K562 (cell line): ENCODE results near the gene TMX3. TPM values are rescaled to one million over a fixed set of nuclear protein-coding genes. Genes with fewer than 3 reads are reported as not detected.

ENCODE experiments used
- ATAC-seq: fragments of 200-7000 bp; cut with Tn5 transposase; 3 replicates; pipeline ENCODE4 v1.9.1; 2020; ENCODE audit warnings: moderate library complexity
- BruUV-seq: library from RNA; stranded (reverse); fragments of 400-500 nt; replicated peaks from 2 replicates; lab custom pipeline; 2021; lab: Mats Ljungman, UMichigan
- CTCF ChIA-PET: fragments of 300-600 bp; formaldehyde crosslinking; extraction: SDS; loops from one replicate; lab custom pipeline; 2021; ENCODE audit warnings: low intra/inter-chr PET ratio; lab: Yijun Ruan, JAX
- POLR2A ChIA-PET: fragments of 300-600, 350-650 bp; sonication (Branson Sonifier 250); formaldehyde crosslinking; extraction: SDS; loops from one replicate; lab custom pipeline; 2021; ENCODE audit warnings: antibody characterized with exemption, inconsistent platforms; lab: Yijun Ruan, JAX
- DNase-seq, 4 experiments: peaks; one replicate each; pipeline versions ENCODE4 v3.0.0 to v3.0.0-alpha.2; 2011 to 2018; ENCODE audit warnings: low spot score in 3 of 4, mixed read lengths in 3 of 4; ENCODE audit errors: extremely low read depth in 1 of 4
- FAIRE-seq: peaks from 2 replicates; lab custom pipeline; 2011; peaks lifted over from hg19 to GRCh38; lab: Jason Lieb, UNC
- H2AFZ ChIP-seq: 2 replicates; pipeline ENCODE4 v1.6.0; 2011; ENCODE audit warnings: low read depth, low read length, control low read depth, inconsistent platforms
- H3K27ac ChIP-seq: fragments of 200-600 bp; 3 replicates; pipeline ENCODE4 v1.8.0; 2011; ENCODE audit warnings: low read depth, mild to moderate bottlenecking, control low read depth, inconsistent platforms, low read length, moderate library complexity, mixed read lengths; ENCODE audit errors: extremely low read depth
- H3K27me3 ChIP-seq, 2 experiments: fragments of 300-600 bp in 1 of 2; 2 replicates in 1 of 2; 3 replicates in 1 of 2; pipeline versions ENCODE4 v1.6.0 to v1.8.0; 2011; ENCODE audit warnings: inconsistent platforms in 2 of 2, low read length in 2 of 2, mild to moderate bottlenecking in 1 of 2, mixed read lengths in 1 of 2, moderate library complexity in 1 of 2; ENCODE audit not compliant: control insufficient read depth in 2 of 2, insufficient read depth in 2 of 2
- H3K36me3 ChIP-seq: fragments of 300-600 bp; 3 replicates; pipeline ENCODE4 v1.8.0; 2011; ENCODE audit warnings: mild to moderate bottlenecking, low read length, inconsistent platforms; ENCODE audit not compliant: control insufficient read depth, insufficient read depth
- H3K4me1 ChIP-seq, 2 experiments: fragments of 200-600 bp in 1 of 2; replicated peaks in 1 of 2; 2 replicates in 1 of 2; 3 replicates in 1 of 2; pipeline versions ENCODE4 v1.5.1 to v1.8.0; 2011; ENCODE audit warnings: inconsistent platforms in 2 of 2, low read length in 2 of 2, mild to moderate bottlenecking in 1 of 2, mixed read lengths in 1 of 2, moderate library complexity in 1 of 2; ENCODE audit not compliant: control insufficient read depth in 2 of 2, insufficient read depth in 2 of 2
- H3K4me2 ChIP-seq: 2 replicates; pipeline ENCODE4 v1.6.1; 2011; ENCODE audit warnings: low read length, control low read depth, inconsistent platforms, mixed read lengths; ENCODE audit not compliant: insufficient read depth
- H3K4me3 ChIP-seq: fragments of 200-600 bp; sonication (generic), shearing (Covaris generic); 2 replicates; pipeline ENCODE4 v1.5.1; 2016; ENCODE audit warnings: control low read depth, inconsistent platforms
- H3K79me2 ChIP-seq: fragments of 200-600 bp; 3 replicates; pipeline ENCODE4 v1.8.0; 2011; ENCODE audit warnings: low read length, inconsistent platforms; ENCODE audit not compliant: control insufficient read depth, insufficient read depth
- H3K9ac ChIP-seq, 2 experiments: 2 replicates each; pipeline versions ENCODE4 v1.6.0 to v1.6.1; 2011; ENCODE audit warnings: low read depth in 2 of 2, low read length in 2 of 2, control low read depth in 1 of 2, inconsistent platforms in 1 of 2, mild to moderate bottlenecking in 1 of 2, mixed read lengths in 1 of 2; ENCODE audit not compliant: insufficient read depth in 1 of 2
- H3K9me1 ChIP-seq: one replicate; pipeline ENCODE4 v1.6.0; 2011; ENCODE audit warnings: inconsistent platforms, mild to moderate bottlenecking, low read length, moderate library complexity; ENCODE audit not compliant: control insufficient read depth, insufficient read depth
- H3K9me3 ChIP-seq: replicated peaks from 2 replicates; pipeline ENCODE4 v1.5.1; 2011; ENCODE audit warnings: low read depth, low read length, inconsistent platforms; ENCODE audit not compliant: control insufficient read depth, insufficient read depth
- H4K20me1 ChIP-seq: replicated peaks from 2 replicates; pipeline ENCODE4 v1.6.1; 2011; ENCODE audit warnings: low read length, inconsistent platforms, mixed read lengths; ENCODE audit not compliant: control insufficient read depth, insufficient read depth
- DACH1 ChIP-seq: fragments of 450-650 bp; IDR thresholded peaks from 2 replicates; pipeline ENCODE4 v1.6.1; 2018; ENCODE audit not compliant: partially characterized antibody
- ETS1 ChIP-seq: conservative IDR thresholded peaks from 2 replicates; pipeline ENCODE4 v1.6.1; 2011; ENCODE audit warnings: low read depth, mild to moderate bottlenecking, low read length; ENCODE audit not compliant: control insufficient read depth
- ETS2 ChIP-seq: IDR thresholded peaks from 2 replicates; pipeline ENCODE4 v1.6.1; 2016; ENCODE audit warnings: borderline replicate concordance, missing genetic modification characterization, mild to moderate bottlenecking, moderate library complexity, missing compliant biosample characterization; ENCODE audit not compliant: poor library complexity, severe bottlenecking
- ETV1 ChIP-seq: fragments of 450-650 bp; conservative IDR thresholded peaks from 2 replicates; pipeline ENCODE4 v1.6.1; 2016; ENCODE audit warnings: missing genetic modification characterization, control low read depth, low read depth, missing compliant biosample characterization
- ETV5 ChIP-seq: sonication (generic); formaldehyde crosslinking; IDR thresholded peaks from 2 replicates; pipeline ENCODE4 v1.4.0; 2020; ENCODE audit warnings: low read depth, mild to moderate bottlenecking, missing genetic modification reagents
- MBD2 ChIP-seq: sonication (generic); IDR thresholded peaks from 2 replicates; pipeline ENCODE4 v1.6.1; 2016; ENCODE audit warnings: low read depth, borderline replicate concordance
- RBM39 ChIP-seq: fragments of 200-400 bp; formaldehyde crosslinking; optimal IDR thresholded peaks from 2 replicates; pipeline ENCODE3; 2018; ENCODE audit warnings: low read depth, low read length
- SUPT5H ChIP-seq: fragments of 450-650 bp; IDR thresholded peaks from 2 replicates; pipeline ENCODE4 v1.6.1; 2016
- UBTF ChIP-seq, 2 experiments: IDR thresholded peaks; 2 replicates each; pipeline ENCODE4 v1.6.1; 2012; ENCODE audit warnings: improper control_type of control experiment in 2 of 2, low read depth in 2 of 2, low read length in 2 of 2, borderline replicate concordance in 1 of 2
- ZNF431 ChIP-seq: sonication (generic); formaldehyde crosslinking; IDR thresholded peaks from 2 replicates; pipeline ENCODE4 v1.8.0; 2022; ENCODE audit warnings: mild to moderate bottlenecking, missing genetic modification reagents
- ZNF551 ChIP-seq: fragments of 250-450 bp; sonication (Bioruptor Pico); IDR thresholded peaks from 2 replicates; pipeline ENCODE4 v1.5.0; 2021; ENCODE audit warnings: mild to moderate bottlenecking, moderate library complexity
- WGBS: fragments of 100-300 bp; shearing (Covaris generic); methylation state at CpG from one replicate; pipeline ENCODE4 v1.1.6; 2016; ENCODE audit warnings: low coverage, mixed read lengths; ENCODE audit not compliant: insufficient coverage; ENCODE audit errors: missing lambda C conversion rate; 5-methylcytosine and 5-hydroxymethylcytosine counted together
- in situ Hi-C: fragments of 300-500 bp; cut with MboI; formaldehyde crosslinking; loops from 4 replicates; pipeline ENCODE4 v1.15.0; 2018; ENCODE audit warnings: inconsistent platforms, mixed read lengths
- intact Hi-C: fragments of 100-400 bp; cut with micrococcal nuclease; formaldehyde crosslinking; loops from 2 replicates; pipeline ENCODE4 v1.14.2; 2022
- polyA plus RNA-seq, 8 experiments: library from polyadenylated mRNA; depleted of rRNA in 4 of 8; stranded (reverse) in 5 of 8; unstranded in 3 of 8; fragments of >200 nt; fragmentation: Nextera tagmentation in 2 of 8; fragmentation: Illumina TruSeq in 1 of 8; extraction: Ambion mirVana in 2 of 8; extraction: Trizol in 1 of 8; gene quantifications; 2 replicates each; pipeline versions ENCODE4 v1.2.1 to v1.2.3, GENCODE V29; 2011 to 2014; ENCODE audit warnings: inconsistent platforms in 1 of 8, missing spikeins in 1 of 8
- total RNA-seq, 7 experiments: library from RNA; depleted of rRNA in 6 of 7; stranded (reverse); fragments of >200 nt in 6 of 7; fragmentation: Illumina TruSeq in 2 of 7; extraction: Trizol in 2 of 7; gene quantifications; 2 replicates each; pipeline versions ENCODE4 v1.2.1 to v1.2.3, GENCODE V29; 2011 to 2021; ENCODE audit warnings: low replicate concordance in 1 of 7
- TF ChIP-seq, protein P1 (sequence below): fragments of 200-800 bp; sonication (Bioruptor generic); IDR thresholded peaks from 2 replicates; pipeline ENCODE4 v1.6.1; 2016; ENCODE audit warnings: missing genetic modification characterization, missing compliant biosample characterization

Gene TMX3
- total and polyA plus RNA-seq, 9 of the 15 experiments (the other 6 are each of a cell fraction or from before 2014, with no cell fraction given) = 13.2 to 40.5 (median 20.7) TPM

GRCh38 chr18:68733707-68734106, 18.8 kb upstream of the TMX3 start:
- Histone ChIP-seq H3K9me3 (no peaks in the 10 kb centered on the region), H3K4me2 (no peak overlapping the region), H3K27me3 (no peaks in the 10 kb centered on the region), H3K4me3 (no peak overlapping the region), H3K9ac (no peak overlapping the region), H3K79me2 (no peaks in the 10 kb centered on the region), H4K20me1 (no peaks in the 10 kb centered on the region), H3K9me1 (no peaks in the 10 kb centered on the region), H3K27ac (no peak overlapping the region), H3K4me1 (no peaks in the 10 kb centered on the region), H2AFZ (no peak overlapping the region), H3K36me3 (no peaks in the 10 kb centered on the region)
- DNase-seq = no peak
- WGBS = 0% methylated on average over 6 of the region's 6 CpGs
- no peak for ATAC-seq
- CTCF ChIA-PET = interaction anchor here (0.6 kb wide), 1 partner anchor 420 kb away, joined by 3 read pairs; no protein-coding TSS in a partner anchor
- POLR2A ChIA-PET = no interaction called here
- no peak for FAIRE-seq
- BruUV-seq = no TSS peak
- in situ Hi-C loops (no loop called here), intact Hi-C loops (loop anchor here (2.0 to 10.0 kb wide), 2 partner anchors 73 to 1219 kb away; partner anchors contain the start of gene DSEL)
- TF ChIP-seq ETS2 (tag) = no peak
- no peak for TF ChIP-seq MBD2
- no peak for TF ChIP-seq DACH1
- TF ChIP-seq ETV5 (CRISPR knock-in tag) = no peak
- TF ChIP-seq ZNF431 (CRISPR knock-in tag) = no peak
- no peak for TF ChIP-seq RBM39
- TF ChIP-seq, protein P1, sequence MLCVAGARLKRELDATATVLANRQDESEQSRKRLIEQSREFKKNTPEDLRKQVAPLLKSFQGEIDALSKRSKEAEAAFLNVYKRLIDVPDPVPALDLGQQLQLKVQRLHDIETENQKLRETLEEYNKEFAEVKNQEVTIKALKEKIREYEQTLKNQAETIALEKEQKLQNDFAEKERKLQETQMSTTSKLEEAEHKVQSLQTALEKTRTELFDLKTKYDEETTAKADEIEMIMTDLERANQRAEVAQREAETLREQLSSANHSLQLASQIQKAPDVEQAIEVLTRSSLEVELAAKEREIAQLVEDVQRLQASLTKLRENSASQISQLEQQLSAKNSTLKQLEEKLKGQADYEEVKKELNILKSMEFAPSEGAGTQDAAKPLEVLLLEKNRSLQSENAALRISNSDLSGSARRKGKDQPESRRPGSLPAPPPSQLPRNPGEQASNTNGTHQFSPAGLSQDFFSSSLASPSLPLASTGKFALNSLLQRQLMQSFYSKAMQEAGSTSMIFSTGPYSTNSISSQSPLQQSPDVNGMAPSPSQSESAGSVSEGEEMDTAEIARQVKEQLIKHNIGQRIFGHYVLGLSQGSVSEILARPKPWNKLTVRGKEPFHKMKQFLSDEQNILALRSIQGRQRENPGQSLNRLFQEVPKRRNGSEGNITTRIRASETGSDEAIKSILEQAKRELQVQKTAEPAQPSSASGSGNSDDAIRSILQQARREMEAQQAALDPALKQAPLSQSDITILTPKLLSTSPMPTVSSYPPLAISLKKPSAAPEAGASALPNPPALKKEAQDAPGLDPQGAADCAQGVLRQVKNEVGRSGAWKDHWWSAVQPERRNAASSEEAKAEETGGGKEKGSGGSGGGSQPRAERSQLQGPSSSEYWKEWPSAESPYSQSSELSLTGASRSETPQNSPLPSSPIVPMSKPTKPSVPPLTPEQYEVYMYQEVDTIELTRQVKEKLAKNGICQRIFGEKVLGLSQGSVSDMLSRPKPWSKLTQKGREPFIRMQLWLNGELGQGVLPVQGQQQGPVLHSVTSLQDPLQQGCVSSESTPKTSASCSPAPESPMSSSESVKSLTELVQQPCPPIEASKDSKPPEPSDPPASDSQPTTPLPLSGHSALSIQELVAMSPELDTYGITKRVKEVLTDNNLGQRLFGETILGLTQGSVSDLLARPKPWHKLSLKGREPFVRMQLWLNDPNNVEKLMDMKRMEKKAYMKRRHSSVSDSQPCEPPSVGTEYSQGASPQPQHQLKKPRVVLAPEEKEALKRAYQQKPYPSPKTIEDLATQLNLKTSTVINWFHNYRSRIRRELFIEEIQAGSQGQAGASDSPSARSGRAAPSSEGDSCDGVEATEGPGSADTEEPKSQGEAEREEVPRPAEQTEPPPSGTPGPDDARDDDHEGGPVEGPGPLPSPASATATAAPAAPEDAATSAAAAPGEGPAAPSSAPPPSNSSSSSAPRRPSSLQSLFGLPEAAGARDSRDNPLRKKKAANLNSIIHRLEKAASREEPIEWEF = no peak
- no peak for TF ChIP-seq SUPT5H
- no peak for TF ChIP-seq ZNF551 (CRISPR knock-in tag)
- no peak for TF ChIP-seq UBTF (IDR thresholded peaks at IDR 0.05; ENCODE audit: borderline replicate concordance in 1 of 2, low read depth in 2 of 2, low read length in 2 of 2)
- no peak for TF ChIP-seq ETS1
- no peak for TF ChIP-seq ETV1 (tag)
